Testis (tissue), 3 donors: ENCODE data around the gene NEU1. TPM values are rescaled to one million over a fixed set of nuclear protein-coding genes. Genes with fewer than 3 reads are reported as not detected.

Experiments
- DNase-seq: peaks from one replicate; pipeline ENCODE4 v3.0.0-alpha.2; 2019
- H3K27ac ChIP-seq, 2 donors: fragments of 200-600 bp; sonication (generic); one replicate each; pipeline ENCODE4 v1.5.1; 2019
- H3K27me3 ChIP-seq: fragments of 200-600 bp; sonication (generic); one replicate; pipeline ENCODE4 v1.5.1; 2019
- H3K36me3 ChIP-seq: fragments of 200-600 bp; sonication (generic); one replicate; pipeline ENCODE4 v1.5.1; 2017; ENCODE audit warnings: low read depth; ENCODE audit errors: missing control alignments
- H3K4me1 ChIP-seq: fragments of 200-600 bp; sonication (generic); one replicate; pipeline ENCODE4 v1.5.1; 2019
- H3K4me3 ChIP-seq, 2 donors: fragments of 200-600 bp; sonication (generic); one replicate each; pipeline ENCODE4 v1.5.1; 2017 to 2019
- H3K9me3 ChIP-seq: fragments of 200-600 bp; sonication (generic); one replicate; pipeline ENCODE4 v1.5.1; 2017
- POLR2A ChIP-seq: fragments of 450-650 bp; IDR thresholded peaks from one replicate; pipeline ENCODE4 v1.6.1; 2017; ENCODE audit warnings: antibody characterized with exemption, mild to moderate bottlenecking, moderate library complexity
- WGBS, 2 donors: methylation state at CpG; one replicate each; pipeline ENCODE4 v1.1.5; 2018; 5-methylcytosine and 5-hydroxymethylcytosine counted together
- intact Hi-C: fragments of 100-400 bp; cut with DNase I; formaldehyde crosslinking; loops from one replicate; pipeline ENCODE4 v1.15.1; 2023; ENCODE audit warnings: low total_unique reads
- polyA plus RNA-seq: library from polyadenylated mRNA; stranded (reverse); fragments of 350-450 nt; fragmentation: Illumina TruSeq; extraction: RNeasy Lipid Tissue Mini Kit (QIAGEN cat#74804); gene quantifications from one replicate; pipeline ENCODE4 v1.2.3, GENCODE V29; 2014; ENCODE audit warnings: low read depth, low replicate concordance; ENCODE audit not compliant: insufficient read depth
- total RNA-seq, 2 donors: library from RNA; depleted of rRNA; stranded (reverse); fragments of >200 nt; gene quantifications; one replicate each; pipeline ENCODE4 v1.2.3, GENCODE V29; 2016
- TF ChIP-seq, protein P1 (sequence below), 3 experiments: fragments of 450-650 bp in 2 of 3; fragments of 200-600 bp in 1 of 3; sonication (generic) in 1 of 3; IDR thresholded peaks; one replicate each; pipeline ENCODE4 v1.5.1; 2016 to 2019; ENCODE audit warnings: antibody characterized with exemption in 3 of 3, mild to moderate bottlenecking in 2 of 3, moderate library complexity in 1 of 3

The NEU1 gene
- total and polyA plus RNA-seq, 3 donors from 2014 or later = 27.4 to 65.9 (median 31.7) TPM

DNA sequence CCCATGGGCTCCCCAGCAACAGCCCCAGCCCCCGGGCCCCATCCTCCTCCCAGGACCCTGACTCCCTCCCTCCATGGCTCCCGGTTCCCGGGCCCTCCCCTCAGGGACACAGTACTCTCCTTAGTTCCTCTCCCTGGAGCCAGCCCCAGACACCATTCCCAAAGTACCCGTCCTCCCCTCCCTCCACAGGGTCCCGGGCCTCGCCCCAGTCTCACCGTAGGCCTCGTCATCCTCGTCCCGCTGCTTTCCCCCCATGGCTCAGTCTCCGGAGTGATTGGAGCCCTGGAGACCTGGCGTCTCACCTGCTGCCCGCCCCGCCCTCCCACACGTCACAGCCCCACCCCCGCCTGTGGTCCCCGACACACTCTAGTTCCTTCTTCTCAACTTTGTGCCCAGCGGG is 16.1 kb upstream of the NEU1 start, which contains the start of gene SLC44A4:
Gene SLC44A4, minus strand, starts transcription at position 272 of the 400 bp plus-strand sequence. Its CDS starts 17 bp downstream, at position 255.
- no peak within 1 kb of the TSS for H3K27ac ChIP-seq
- TF ChIP-seq POLR2A = no peak
- TF ChIP-seq, protein P1, sequence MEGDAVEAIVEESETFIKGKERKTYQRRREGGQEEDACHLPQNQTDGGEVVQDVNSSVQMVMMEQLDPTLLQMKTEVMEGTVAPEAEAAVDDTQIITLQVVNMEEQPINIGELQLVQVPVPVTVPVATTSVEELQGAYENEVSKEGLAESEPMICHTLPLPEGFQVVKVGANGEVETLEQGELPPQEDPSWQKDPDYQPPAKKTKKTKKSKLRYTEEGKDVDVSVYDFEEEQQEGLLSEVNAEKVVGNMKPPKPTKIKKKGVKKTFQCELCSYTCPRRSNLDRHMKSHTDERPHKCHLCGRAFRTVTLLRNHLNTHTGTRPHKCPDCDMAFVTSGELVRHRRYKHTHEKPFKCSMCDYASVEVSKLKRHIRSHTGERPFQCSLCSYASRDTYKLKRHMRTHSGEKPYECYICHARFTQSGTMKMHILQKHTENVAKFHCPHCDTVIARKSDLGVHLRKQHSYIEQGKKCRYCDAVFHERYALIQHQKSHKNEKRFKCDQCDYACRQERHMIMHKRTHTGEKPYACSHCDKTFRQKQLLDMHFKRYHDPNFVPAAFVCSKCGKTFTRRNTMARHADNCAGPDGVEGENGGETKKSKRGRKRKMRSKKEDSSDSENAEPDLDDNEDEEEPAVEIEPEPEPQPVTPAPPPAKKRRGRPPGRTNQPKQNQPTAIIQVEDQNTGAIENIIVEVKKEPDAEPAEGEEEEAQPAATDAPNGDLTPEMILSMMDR (IDR thresholded peaks at IDR 0.05) = no peak
- DNase-seq = no peak
- H3K4me3 ChIP-seq = no peak within 1 kb of the TSS
- no peaks in the 10 kb centered on the region for H3K36me3 ChIP-seq
- intact Hi-C loops = no loop called here
- H3K27me3 ChIP-seq = no peaks in the 10 kb centered on the region
- H3K4me1 ChIP-seq = no peaks in the 10 kb centered on the region
- H3K9me3 ChIP-seq = no peaks in the 10 kb centered on the region
- WGBS, 2 donors = 72 to 77% methylated on average over 13 to 18 of the region's 18 CpGs

- H3K36me3 ChIP-seq = no peaks in the 10 kb centered on the region
- intact Hi-C loops = no loop called here
- H3K4me1 ChIP-seq = no peaks in the 10 kb centered on the region
- H3K4me3 ChIP-seq = no peak overlapping the region
- DNase-seq = no peak
- H3K9me3 ChIP-seq = no peaks in the 10 kb centered on the region
- H3K27me3 ChIP-seq = no peaks in the 10 kb centered on the region
- TF ChIP-seq, protein P1 (IDR thresholded peaks at IDR 0.05) = no peak
- no peak for TF ChIP-seq POLR2A
- WGBS, 2 donors = 78 to 89% methylated on average over 3 of the region's 3 CpGs
- H3K27ac ChIP-seq = no peak overlapping the region
Measured at GRCh38 chr6:31878222-31878621, 15.6 kb upstream of the NEU1 start.

- no peaks in the 10 kb centered on the region for H3K9me3 ChIP-seq
- intact Hi-C loops = no loop called here
- no peaks in the 10 kb centered on the region for H3K36me3 ChIP-seq
- no peak overlapping the region for H3K27ac ChIP-seq
- H3K4me1 ChIP-seq = no peaks in the 10 kb centered on the region
- no peak for DNase-seq
- TF ChIP-seq POLR2A = no peak
- TF ChIP-seq, protein P1 (IDR thresholded peaks at IDR 0.05) = no peak
- 75 to 80% methylated on average over 6 to 10 of the region's 10 CpGs for whole genome bisulfite sequencing, 2 donors
- H3K27me3 ChIP-seq = no peaks in the 10 kb centered on the region
- H3K4me3 ChIP-seq = no peak overlapping the region
Measured at GRCh38 chr6:31877651-31878161, 15.1 kb upstream of the NEU1 start.

- Histone ChIP-seq H3K27ac (no peak overlapping the region), H3K36me3 (no peaks in the 10 kb centered on the region), H3K4me1 (no peaks in the 10 kb centered on the region), H3K9me3 (no peaks in the 10 kb centered on the region), H3K27me3 (no peaks in the 10 kb centered on the region), H3K4me3 (no peak overlapping the region)
- intact Hi-C loops = no loop called here
- WGBS, 2 donors = 40% methylated on average over 3 of the region's 3 CpGs; no CpG with 5 or more reads in 1 of the 2 donors
- DNase-seq = peak; percentile 36
- TF ChIP-seq POLR2A = no peak
- TF ChIP-seq, protein P1 (IDR thresholded peaks at IDR 0.05) = no peak
Measured at GRCh38 chr6:31877125-31877650, 14.6 kb upstream of the NEU1 start.

- Histone ChIP-seq H3K9me3 (no peaks in the 10 kb centered on the region), H3K4me3 (no peak overlapping the region), H3K4me1 (no peaks in the 10 kb centered on the region), H3K36me3 (no peaks in the 10 kb centered on the region), H3K27me3 (no peaks in the 10 kb centered on the region), H3K27ac (no peak overlapping the region)
- no peak for DNase-seq
- WGBS, 2 donors = 87 to 94% methylated on average over 7 of the region's 7 CpGs
- intact Hi-C loops = no loop called here
- no peak for TF ChIP-seq POLR2A
- TF ChIP-seq, protein P1 (IDR thresholded peaks at IDR 0.05) = no peak
Measured at GRCh38 chr6:31876357-31876756, 13.7 kb upstream of the NEU1 start.
